ENCODE measurements around the gene DENND1A. TPM values are rescaled to one million over a fixed set of nuclear protein-coding genes. Genes with fewer than 3 reads are reported as not detected.

Gene DENND1A
- total RNA-seq, 3 donors from 2014 or later = 18.4 to 21.3 (median 20.1) TPM

- no peaks in the 10 kb centered on the region for H3K36me3 ChIP-seq
- intact Hi-C loops (cut with DNase I; ENCODE audit: low total_unique reads) = no loop called here
- DNase-seq (ENCODE audit: low spot score in 2 of 2) = no peak
- H3K4me3 ChIP-seq = no peak overlapping the region
- H3K4me1 ChIP-seq = no peaks in the 10 kb centered on the region
- H3K27me3 ChIP-seq = no peaks in the 10 kb centered on the region
- TF ChIP-seq POLR2AphosphoS5 (IDR thresholded peaks at IDR 0.05) = no peak
- TF ChIP-seq CTCF (IDR thresholded peaks at IDR 0.05) = no peak
- no peak for TF ChIP-seq POLR2A (IDR thresholded peaks at IDR 0.05)
- no peak overlapping the region for H3K27ac ChIP-seq
- H3K9me3 ChIP-seq = peaks cover 0 to 9% of the 10 kb centered on the region in 2 donors
These were observed 395.6 kb downstream of the DENND1A start for GRCh38 chr9:123534336-123534735.

- Histone ChIP-seq H3K4me3 (no peak overlapping the region), H3K27ac (no peak overlapping the region), H3K4me1 (no peaks in the 10 kb centered on the region), H3K36me3 (no peaks in the 10 kb centered on the region), H3K27me3 (no peaks in the 10 kb centered on the region), H3K9me3 (peaks cover 0 to 9% of the 10 kb centered on the region in 2 donors)
- DNase-seq (ENCODE audit: low spot score in 2 of 2) = no peak
- intact Hi-C loops (cut with DNase I; ENCODE audit: low total_unique reads) = no loop called here
- TF ChIP-seq CTCF (IDR thresholded peaks at IDR 0.05) (no peak), POLR2AphosphoS5 (IDR thresholded peaks at IDR 0.05) (no peak), POLR2A (IDR thresholded peaks at IDR 0.05) (no peak)
These were observed 399.7 kb downstream of the DENND1A start for GRCh38 chr9:123530244-123530643.

- TF ChIP-seq POLR2AphosphoS5 (IDR thresholded peaks at IDR 0.05) (no peak), POLR2A (IDR thresholded peaks at IDR 0.05) (no peak), CTCF (IDR thresholded peaks at IDR 0.05) (no peak)
- Histone ChIP-seq H3K4me1 (no peaks in the 10 kb centered on the region), H3K27me3 (no peaks in the 10 kb centered on the region), H3K4me3 (no peak overlapping the region), H3K27ac (no peak overlapping the region), H3K9me3 (peaks cover 0 to 9% of the 10 kb centered on the region in 2 donors), H3K36me3 (no peaks in the 10 kb centered on the region)
- no peak for DNase-seq (ENCODE audit: low spot score in 2 of 2)
- intact Hi-C loops (cut with DNase I; ENCODE audit: low total_unique reads) = no loop called here
These were observed 401.4 kb downstream of the DENND1A start for GRCh38 chr9:123528501-123528900.

GRCh38 chr9:123527981-123528380 is 401.9 kb downstream of the DENND1A start:
- Histone ChIP-seq H3K36me3 (no peaks in the 10 kb centered on the region), H3K27me3 (no peaks in the 10 kb centered on the region), H3K4me3 (no peak overlapping the region), H3K9me3 (peaks cover 0 to 9% of the 10 kb centered on the region in 2 donors), H3K27ac (no peak overlapping the region), H3K4me1 (no peaks in the 10 kb centered on the region)
- DNase-seq (ENCODE audit: low spot score in 2 of 2) = no peak
- intact Hi-C loops (cut with DNase I; ENCODE audit: low total_unique reads) = no loop called here
- TF ChIP-seq POLR2A (IDR thresholded peaks at IDR 0.05) = no peak
- no peak for TF ChIP-seq POLR2AphosphoS5 (IDR thresholded peaks at IDR 0.05)
- TF ChIP-seq CTCF (IDR thresholded peaks at IDR 0.05) = no peak

GRCh38 chr9:123525957-123526356 is 404.0 kb downstream of the DENND1A start:
- H3K4me3 ChIP-seq = no peak overlapping the region
- no peaks in the 10 kb centered on the region for H3K36me3 ChIP-seq
- TF ChIP-seq POLR2AphosphoS5 (IDR thresholded peaks at IDR 0.05) (no peak), CTCF (IDR thresholded peaks at IDR 0.05) (no peak), POLR2A (IDR thresholded peaks at IDR 0.05) (no peak)
- no peaks in the 10 kb centered on the region for H3K4me1 ChIP-seq
- H3K27ac ChIP-seq = no peak overlapping the region
- no peak for DNase-seq (ENCODE audit: low spot score in 2 of 2)
- intact Hi-C loops (cut with DNase I; ENCODE audit: low total_unique reads) = no loop called here
- peaks cover 0 to 9% of the 10 kb centered on the region in 2 donors for H3K9me3 ChIP-seq
- H3K27me3 ChIP-seq = no peaks in the 10 kb centered on the region
